NT2/D1 (cell line): ENCODE results near the gene TTBK1.

Source experiments
- SUZ12 ChIP-seq: IDR thresholded peaks from 2 replicates; pipeline ENCODE4 v1.6.1; 2011; ENCODE audit not compliant: insufficient read length, insufficient read depth; ENCODE audit errors: extremely low read depth
- ZNF274 ChIP-seq: IDR thresholded peaks from 2 replicates; pipeline ENCODE4 v1.6.1; 2011; ENCODE audit warnings: mild to moderate bottlenecking, low read depth, low read length

DNA sequence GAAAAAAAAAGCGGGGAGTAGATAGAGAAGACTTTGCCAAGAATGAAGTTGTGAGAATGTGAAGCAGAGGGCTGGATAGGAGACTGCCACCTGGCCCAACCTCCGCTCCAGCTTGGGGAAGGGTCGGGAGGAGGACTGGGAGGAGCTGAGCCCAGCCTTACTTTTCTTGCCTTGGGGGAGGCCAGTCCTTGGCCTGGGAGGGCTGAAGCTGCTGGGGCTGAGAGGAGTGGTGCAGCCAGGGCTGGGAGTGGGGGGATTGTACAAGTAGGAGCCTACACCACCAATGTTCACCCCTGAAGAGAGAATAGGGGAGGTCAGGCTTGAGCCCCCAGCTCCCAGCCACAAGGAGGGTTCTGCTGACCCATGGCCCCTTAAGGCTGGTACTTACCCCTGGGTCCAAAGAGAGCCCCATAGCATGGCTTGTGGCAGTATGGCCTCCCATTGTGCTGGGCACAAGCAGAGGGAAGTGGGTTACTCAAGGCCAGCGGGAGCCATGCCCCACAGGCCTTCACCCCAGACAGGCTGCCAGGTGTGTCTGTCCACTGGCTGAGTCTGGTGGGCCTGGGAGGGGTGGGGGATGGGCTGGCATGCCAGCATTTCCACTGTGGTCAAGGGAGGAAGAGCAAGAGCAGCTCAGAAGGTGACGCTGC is 64.3 kb downstream of the TTBK1 start:
- no peak for TF ChIP-seq SUZ12
- TF ChIP-seq ZNF274: no peak
